ENCODE measurements around the gene RPTOR.

DNA sequence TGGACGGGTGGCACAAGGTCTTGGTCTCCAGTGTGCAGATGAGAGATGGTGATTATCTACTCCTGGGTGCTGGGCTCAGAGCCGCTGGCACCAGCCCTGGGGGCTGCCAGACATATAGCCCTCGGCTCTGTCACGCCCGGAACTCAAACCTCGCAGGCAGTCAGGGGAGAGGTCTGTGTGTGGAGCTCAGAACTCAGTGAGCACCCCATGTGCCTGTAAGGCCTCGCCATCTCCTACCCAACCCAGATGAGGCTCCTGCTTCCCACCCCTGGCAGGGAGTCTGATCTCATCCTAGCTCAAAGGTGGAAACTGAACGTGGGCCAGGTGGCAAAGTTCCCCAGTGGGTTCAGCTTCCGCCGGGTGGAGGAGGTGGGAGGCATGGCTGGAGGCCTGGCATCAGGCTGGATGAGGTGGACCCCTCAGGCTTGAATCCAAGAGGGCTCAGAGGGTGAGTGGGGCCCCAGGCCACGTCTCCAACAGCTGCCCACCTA, 45.7 kb upstream of the RPTOR start:
- TF ChIP-seq ZNF274 (IDR thresholded peaks at IDR 0.05; ENCODE audit: low read length) (no peak), ZNF274 (tag by site-specific recombination; IDR thresholded peaks at IDR 0.05; ENCODE audit: borderline replicate concordance) (no peak), CTCF (tag by site-specific recombination; IDR thresholded peaks at IDR 0.05) (no peak)
